ENCODE data around the gene PIEZO2.

PIEZO2 gene

GRCh38 chr18:10688766-10689165 is 460.6 kb downstream of the PIEZO2 start:
- H3K4me2 ChIP-seq (ENCODE audit: low read length) = no peak overlapping the region
- no peaks in the 10 kb centered on the region for H3K79me2 ChIP-seq (ENCODE audit: control insufficient read depth, low read length)
- H3K27me3 ChIP-seq (ENCODE audit: control insufficient read depth, low read length) = no peaks in the 10 kb centered on the region
- H3K27ac ChIP-seq (ENCODE audit: low read depth, low read length) = no peak overlapping the region
- H3K4me3 ChIP-seq (ENCODE audit: low read length) = no peak overlapping the region
- H4K20me1 ChIP-seq (ENCODE audit: control insufficient read depth, insufficient read depth, low read depth, low read length) = no peaks in the 10 kb centered on the region
- H3F3A ChIP-seq (ENCODE audit: control insufficient read depth, insufficient read depth) = no peaks in the 10 kb centered on the region
- H3K4me1 ChIP-seq (ENCODE audit: control insufficient read depth, low read length) = peaks cover 11% of the 10 kb centered on the region
- H3K9me2 ChIP-seq (replicated peaks; ENCODE audit: control insufficient read depth, low read length) = no peaks in the 10 kb centered on the region
- no peaks in the 10 kb centered on the region for H3K9me3 ChIP-seq (ENCODE audit: control insufficient read depth, insufficient read depth, low read length)
- TF ChIP-seq EZH2phosphoT487 (IDR thresholded peaks at IDR 0.05; ENCODE audit: borderline replicate concordance, low read length) (no peak), CTCF (IDR thresholded peaks at IDR 0.05; ENCODE audit: low read depth, low read length, poor library complexity, severe bottlenecking) (no peak)
- no peaks in the 10 kb centered on the region for H3K36me3 ChIP-seq (ENCODE audit: control insufficient read depth, low read length)

GRCh38 chr18:10687161-10687925 is 462.0 kb downstream of the PIEZO2 start:
- H4K20me1 ChIP-seq (ENCODE audit: control insufficient read depth, insufficient read depth, low read depth, low read length) = no peaks in the 10 kb centered on the region
- no peak for TF ChIP-seq EZH2phosphoT487 (IDR thresholded peaks at IDR 0.05; ENCODE audit: borderline replicate concordance, low read length)
- no peak for TF ChIP-seq CTCF (IDR thresholded peaks at IDR 0.05; ENCODE audit: low read depth, low read length, poor library complexity, severe bottlenecking)
- H3K79me2 ChIP-seq (ENCODE audit: control insufficient read depth, low read length) = no peaks in the 10 kb centered on the region
- H3K27ac ChIP-seq (ENCODE audit: low read depth, low read length) = no peak overlapping the region
- H3F3A ChIP-seq (ENCODE audit: control insufficient read depth, insufficient read depth) = no peaks in the 10 kb centered on the region
- H3K27me3 ChIP-seq (ENCODE audit: control insufficient read depth, low read length) = no peaks in the 10 kb centered on the region
- H3K4me1 ChIP-seq (ENCODE audit: control insufficient read depth, low read length) = peaks cover 11% of the 10 kb centered on the region
- no peaks in the 10 kb centered on the region for H3K36me3 ChIP-seq (ENCODE audit: control insufficient read depth, low read length)
- no peaks in the 10 kb centered on the region for H3K9me2 ChIP-seq (replicated peaks; ENCODE audit: control insufficient read depth, low read length)
- no peak overlapping the region for H3K4me3 ChIP-seq (ENCODE audit: low read length)
- no peaks in the 10 kb centered on the region for H3K9me3 ChIP-seq (ENCODE audit: control insufficient read depth, insufficient read depth, low read length)
- H3K4me2 ChIP-seq (ENCODE audit: low read length) = no peak overlapping the region

GRCh38 chr18:10686308-10686707 is 463.1 kb downstream of the PIEZO2 start:
- peaks cover 11% of the 10 kb centered on the region for H3K4me1 ChIP-seq (ENCODE audit: control insufficient read depth, low read length)
- H3K4me3 ChIP-seq (ENCODE audit: low read length) = no peak overlapping the region
- no peaks in the 10 kb centered on the region for H4K20me1 ChIP-seq (ENCODE audit: control insufficient read depth, insufficient read depth, low read depth, low read length)
- H3F3A ChIP-seq (ENCODE audit: control insufficient read depth, insufficient read depth) = no peaks in the 10 kb centered on the region
- H3K9me3 ChIP-seq (ENCODE audit: control insufficient read depth, insufficient read depth, low read length) = no peaks in the 10 kb centered on the region
- H3K27ac ChIP-seq (ENCODE audit: low read depth, low read length) = no peak overlapping the region
- no peaks in the 10 kb centered on the region for H3K9me2 ChIP-seq (replicated peaks; ENCODE audit: control insufficient read depth, low read length)
- H3K79me2 ChIP-seq (ENCODE audit: control insufficient read depth, low read length) = no peaks in the 10 kb centered on the region
- no peak overlapping the region for H3K4me2 ChIP-seq (ENCODE audit: low read length)
- no peaks in the 10 kb centered on the region for H3K27me3 ChIP-seq (ENCODE audit: control insufficient read depth, low read length)
- no peak for TF ChIP-seq EZH2phosphoT487 (IDR thresholded peaks at IDR 0.05; ENCODE audit: borderline replicate concordance, low read length)
- TF ChIP-seq CTCF (IDR thresholded peaks at IDR 0.05; ENCODE audit: low read depth, low read length, poor library complexity, severe bottlenecking) = no peak
- H3K36me3 ChIP-seq (ENCODE audit: control insufficient read depth, low read length) = no peaks in the 10 kb centered on the region

Measured in DOHH2 (cell line).